Esophagus muscularis mucosa (tissue), 4 donors: Measurements from ENCODE around the gene C17orf58. TPM values are rescaled to one million over a fixed set of nuclear protein-coding genes. Genes with fewer than 3 reads are reported as not detected.
A peak's percentile ranks its signal among the peaks of the same experiment; 100 is the strongest.
"Not testable (repeated sequence)": the region's sequence is repeated elsewhere in the genome, so short reads cannot be mapped to it uniquely, and the experiment has no call there.

Experiments
- DNase-seq: peaks from one replicate; pipeline ENCODE4 v3.0.0-alpha.2; 2017; ENCODE audit errors: extremely low spot score
- H3K27ac ChIP-seq, 4 donors: fragments of 200-600 bp; sonication (generic); replicated peaks in 1 of 4; 1 replicate in 3 of 4; 2 replicates in 1 of 4; pipeline ENCODE4 v1.5.1; 2016 to 2019; ENCODE audit warnings: mild to moderate bottlenecking in 1 of 4
- H3K27me3 ChIP-seq, 4 donors: fragments of 200-600 bp; sonication (generic); one replicate each; pipeline versions ENCODE4 v1.5.1 to v1.6.0; 2016 to 2019
- H3K36me3 ChIP-seq, 4 donors: fragments of 200-600 bp; sonication (generic); one replicate each; pipeline ENCODE4 v1.5.1; 2016 to 2019
- H3K4me1 ChIP-seq, 4 donors: fragments of 200-600 bp; sonication (generic); one replicate each; pipeline ENCODE4 v1.5.1; 2016 to 2019
- H3K4me3 ChIP-seq, 4 donors: fragments of 200-600 bp; sonication (generic); 1 replicate in 2 of 4; 2 replicates in 2 of 4; pipeline ENCODE4 v1.5.1; 2016 to 2019; ENCODE audit warnings: mild to moderate bottlenecking in 4 of 4, moderate library complexity in 1 of 4
- H3K9me3 ChIP-seq, 4 donors: fragments of 200-600 bp; sonication (generic); 1 replicate in 3 of 4; 2 replicates in 1 of 4; pipeline ENCODE4 v1.5.1; 2016 to 2019
- EP300 ChIP-seq: sonication (generic); formaldehyde crosslinking; IDR thresholded peaks from one replicate; pipeline ENCODE4 v1.6.1; 2017; ENCODE audit warnings: antibody characterized with exemption
- POLR2A ChIP-seq: fragments of 450-650 bp; IDR thresholded peaks from one replicate; pipeline ENCODE4 v1.6.1; 2017; ENCODE audit warnings: antibody characterized with exemption, moderate library complexity, mild to moderate bottlenecking, low read depth
- POLR2AphosphoS5 ChIP-seq, 2 donors: sonication (generic); formaldehyde crosslinking; IDR thresholded peaks; one replicate each; pipeline ENCODE4 v1.6.1; 2017; ENCODE audit warnings: antibody characterized with exemption in 2 of 2
- WGBS: methylation state at CpG from one replicate; pipeline ENCODE4 v1.1.5; 2018; 5-methylcytosine and 5-hydroxymethylcytosine counted together
- intact Hi-C: fragments of 100-400 bp; cut with DNase I; formaldehyde crosslinking; loops from one replicate; pipeline ENCODE4 v1.15.1; 2023
- total RNA-seq, 4 donors: library from RNA; depleted of rRNA; stranded (reverse); fragments of >200 nt; gene quantifications; one replicate each; pipeline versions ENCODE4 v1.1.0 to v1.2.1, GENCODE V29; 2016
- TF ChIP-seq, protein P1 (sequence below), 3 experiments: fragments of 200-600 bp in 2 of 3; fragments of 450-650 bp in 1 of 3; sonication (generic) in 2 of 3; IDR thresholded peaks; one replicate each; pipeline ENCODE4 v1.5.1; 2017 to 2019; ENCODE audit warnings: antibody characterized with exemption in 3 of 3, mild to moderate bottlenecking in 2 of 3, moderate library complexity in 1 of 3

C17orf58 gene
- total RNA-seq, 4 donors from 2014 or later: 10.3 to 15.0 (median 11.9) TPM

DNA sequence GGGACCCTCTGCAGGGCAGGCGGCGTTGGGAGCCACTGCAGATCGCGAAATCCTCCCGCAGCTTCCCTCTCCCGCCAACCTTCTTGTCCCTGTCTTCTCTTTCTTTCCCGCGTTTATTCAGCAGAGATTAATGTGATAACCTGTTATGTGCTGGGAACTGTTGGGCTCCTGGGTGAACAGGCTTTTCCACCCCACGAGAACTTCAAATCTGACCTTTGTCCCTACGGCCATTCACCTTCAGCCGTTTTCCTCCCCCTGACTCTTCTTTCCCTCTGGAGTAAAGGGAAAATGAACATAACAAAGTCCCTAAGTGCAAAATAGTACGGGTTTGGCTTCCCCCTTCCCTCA, 24.1 kb upstream of the C17orf58 start:
- Histone ChIP-seq H3K4me3 (peak overlapping the region; percentile 55 to 69 (median 66)), H3K27ac (peak overlapping the region; percentile 86 to 91 (median 88)), H3K36me3 (no peaks in the 10 kb centered on the region), H3K27me3 (no peaks in the 10 kb centered on the region), H3K9me3 (no peaks in the 10 kb centered on the region), H3K4me1 (peaks cover 8 to 19% (median 14%) of the 10 kb centered on the region in 4 donors)
- 1% methylated on average over 12 of the region's 12 CpGs for WGBS
- TF ChIP-seq POLR2A (no peak), EP300 (no peak), POLR2AphosphoS5 (IDR thresholded peaks at IDR 0.05) (no peak)
- TF ChIP-seq, protein P1, sequence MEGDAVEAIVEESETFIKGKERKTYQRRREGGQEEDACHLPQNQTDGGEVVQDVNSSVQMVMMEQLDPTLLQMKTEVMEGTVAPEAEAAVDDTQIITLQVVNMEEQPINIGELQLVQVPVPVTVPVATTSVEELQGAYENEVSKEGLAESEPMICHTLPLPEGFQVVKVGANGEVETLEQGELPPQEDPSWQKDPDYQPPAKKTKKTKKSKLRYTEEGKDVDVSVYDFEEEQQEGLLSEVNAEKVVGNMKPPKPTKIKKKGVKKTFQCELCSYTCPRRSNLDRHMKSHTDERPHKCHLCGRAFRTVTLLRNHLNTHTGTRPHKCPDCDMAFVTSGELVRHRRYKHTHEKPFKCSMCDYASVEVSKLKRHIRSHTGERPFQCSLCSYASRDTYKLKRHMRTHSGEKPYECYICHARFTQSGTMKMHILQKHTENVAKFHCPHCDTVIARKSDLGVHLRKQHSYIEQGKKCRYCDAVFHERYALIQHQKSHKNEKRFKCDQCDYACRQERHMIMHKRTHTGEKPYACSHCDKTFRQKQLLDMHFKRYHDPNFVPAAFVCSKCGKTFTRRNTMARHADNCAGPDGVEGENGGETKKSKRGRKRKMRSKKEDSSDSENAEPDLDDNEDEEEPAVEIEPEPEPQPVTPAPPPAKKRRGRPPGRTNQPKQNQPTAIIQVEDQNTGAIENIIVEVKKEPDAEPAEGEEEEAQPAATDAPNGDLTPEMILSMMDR (IDR thresholded peaks at IDR 0.05): no peak
- DNase-seq: no peak
- intact Hi-C loops: loop anchor here (1.0 kb wide), 1 partner anchor 27 kb away; no protein-coding TSS in a partner anchor

DNA sequence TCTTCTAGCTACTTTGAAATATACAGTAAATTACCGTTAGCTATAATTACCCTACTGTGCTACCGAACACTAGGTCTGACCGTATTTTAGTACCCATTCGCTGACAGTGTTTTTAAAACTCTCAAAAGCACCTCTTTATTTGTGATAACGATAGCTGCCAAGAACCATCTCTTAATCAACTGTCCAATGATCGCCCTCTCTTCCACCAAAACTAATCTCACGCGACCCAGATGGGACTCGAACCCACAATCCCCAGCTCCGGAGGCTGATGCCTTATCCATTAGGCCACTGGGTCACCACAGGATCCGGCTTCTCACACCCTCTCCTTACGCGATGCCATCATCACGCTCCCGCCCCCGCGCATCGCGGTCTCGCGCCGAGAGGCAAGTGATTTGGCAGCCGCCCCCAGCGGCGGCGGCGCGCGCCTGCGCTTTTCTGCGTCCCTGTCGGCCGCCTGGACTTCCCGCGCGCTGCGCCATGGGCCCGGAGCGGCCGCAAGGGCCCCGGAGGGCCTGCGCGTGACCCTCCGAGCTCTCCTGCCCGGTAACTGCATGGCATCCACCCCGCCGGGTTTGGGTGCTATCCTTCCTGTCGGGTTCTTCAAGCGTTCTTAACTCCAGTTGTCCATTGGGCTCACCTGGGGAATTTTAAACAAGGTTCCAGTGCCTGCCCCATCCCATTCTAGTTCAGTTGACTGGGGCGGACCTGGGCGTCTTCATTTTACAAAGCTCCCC, 23.6 kb upstream of the C17orf58 start:
- Histone ChIP-seq H3K36me3 (no peaks in the 10 kb centered on the region), H3K4me3 (peak overlapping the region; percentile 55 to 69 (median 66)), H3K4me1 (peaks cover 8 to 19% (median 14%) of the 10 kb centered on the region in 4 donors), H3K27me3 (no peaks in the 10 kb centered on the region), H3K27ac (peak overlapping the region; percentile 86 to 91 (median 88)), H3K9me3 (no peaks in the 10 kb centered on the region)
- intact Hi-C loops: loop anchor here (1.0 kb wide), 1 partner anchor 27 kb away; no protein-coding TSS in a partner anchor
- TF ChIP-seq, protein P1 (IDR thresholded peaks at IDR 0.05): peak; percentile 24 to 55 (median 36)
- TF ChIP-seq POLR2AphosphoS5 (IDR thresholded peaks at IDR 0.05): peak in 1 of 2 donors; percentile 95
- TF ChIP-seq EP300: no peak
- peak; percentile 33 for TF ChIP-seq POLR2A
- DNase-seq: peak; percentile 99
- 3% methylated on average over 19 of the region's 51 CpGs for WGBS

DNA sequence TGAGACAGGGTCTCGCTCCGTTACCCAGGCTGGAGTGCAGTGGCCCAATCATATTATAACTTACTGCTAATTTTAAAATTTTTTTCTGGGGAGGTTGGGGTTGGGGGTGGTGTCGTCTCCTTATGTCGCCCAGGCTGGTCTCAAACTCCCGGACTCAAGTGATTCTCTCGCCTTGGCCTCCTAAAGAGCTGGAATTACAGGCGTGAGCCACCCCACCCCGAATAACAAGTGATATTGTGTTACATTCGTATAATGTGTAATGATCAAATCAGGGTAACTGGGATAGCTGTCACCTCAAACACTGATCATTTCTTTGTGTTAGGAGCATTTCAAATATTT, 23.0 kb upstream of the C17orf58 start:
- 67% methylated on average over 9 of the region's 9 CpGs for WGBS
- TF ChIP-seq EP300 (no peak), POLR2AphosphoS5 (IDR thresholded peaks at IDR 0.05) (no peak), POLR2A (no peak)
- TF ChIP-seq, protein P1 (IDR thresholded peaks at IDR 0.05): no peak
- Histone ChIP-seq H3K27ac (peak overlapping the region; percentile 86 to 91 (median 88)), H3K27me3 (no peaks in the 10 kb centered on the region), H3K4me1 (peaks cover 8 to 19% (median 14%) of the 10 kb centered on the region in 4 donors), H3K4me3 (peak overlapping the region; percentile 55 to 69 (median 66)), H3K9me3 (no peaks in the 10 kb centered on the region), H3K36me3 (no peaks in the 10 kb centered on the region)
- intact Hi-C loops: no loop called here
- no peak for DNase-seq

DNA sequence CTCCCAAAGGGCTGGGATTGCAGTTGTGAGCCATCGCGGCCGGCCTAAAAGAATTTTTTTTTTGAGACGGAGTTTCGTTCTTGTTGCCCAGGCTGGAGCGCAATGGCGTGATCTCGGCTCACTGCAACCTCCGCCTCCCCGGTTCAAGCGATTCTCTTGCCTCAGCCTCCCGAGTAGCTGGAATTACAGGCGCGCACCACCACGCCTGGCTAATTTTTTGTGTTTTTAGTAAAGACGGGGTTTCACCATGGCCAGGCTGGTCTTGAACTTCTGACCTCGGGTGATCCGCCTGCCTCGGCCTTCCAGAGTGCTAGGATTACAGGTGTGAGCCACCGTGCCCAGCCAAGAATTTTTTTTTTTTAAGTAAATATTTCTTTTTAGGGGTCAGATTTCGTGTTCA, 22.2 kb upstream of the C17orf58 start:
- H3K9me3 ChIP-seq, H3K4me3 ChIP-seq, intact Hi-C loops, H3K36me3 ChIP-seq, H3K27me3 ChIP-seq, DNase-seq, H3K27ac ChIP-seq: not testable (repeated sequence)
- 88% methylated on average over 21 of the region's 21 CpGs for WGBS
- peaks cover 8 to 19% (median 14%) of the 10 kb centered on the region in 4 donors for H3K4me1 ChIP-seq

DNA sequence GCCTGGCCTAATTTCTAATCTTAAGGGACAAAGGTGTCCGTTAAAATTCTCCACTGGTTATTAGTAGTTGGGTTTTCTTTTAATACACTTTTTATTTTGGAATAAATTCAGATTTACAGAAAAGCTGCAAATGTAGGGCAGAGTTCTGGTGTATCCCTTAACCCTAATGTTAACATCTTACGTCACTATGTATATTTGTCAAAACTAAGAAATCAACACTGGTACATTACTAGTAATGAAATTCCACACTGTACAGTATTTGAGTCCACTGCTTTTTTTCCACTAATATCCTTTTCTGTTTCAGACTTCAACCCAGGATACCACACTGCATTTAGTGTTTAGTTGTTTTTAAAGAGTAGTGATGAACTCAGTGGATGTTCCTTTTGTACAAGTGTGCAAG, 20.6 kb upstream of the C17orf58 start:
- no peak for DNase-seq
- Histone ChIP-seq H3K4me1 (peaks cover 8 to 19% (median 14%) of the 10 kb centered on the region in 4 donors), H3K36me3 (no peaks in the 10 kb centered on the region), H3K27ac (no peak overlapping the region), H3K9me3 (no peaks in the 10 kb centered on the region), H3K27me3 (no peaks in the 10 kb centered on the region), H3K4me3 (no peak overlapping the region)
- 92% methylated on average over 2 of the region's 2 CpGs for WGBS
- intact Hi-C loops: no loop called here
- TF ChIP-seq POLR2A: no peak
- TF ChIP-seq, protein P1 (IDR thresholded peaks at IDR 0.05): no peak
- no peak for TF ChIP-seq EP300
- no peak for TF ChIP-seq POLR2AphosphoS5 (IDR thresholded peaks at IDR 0.05)
